OCI-LY7 (cell line): ENCODE measurements around the gene FNDC1.

Experiments used
- CTCF ChIP-seq: fragments of 200-600 bp; sonication (generic); conservative IDR thresholded peaks from 2 replicates; pipeline ENCODE4 v1.5.1; 2014; ENCODE audit warnings: mild to moderate bottlenecking, antibody characterized with exemption, low read length, moderate library complexity, mixed read lengths
- EZH2phosphoT487 ChIP-seq: fragments of 200-600 bp; sonication (generic); IDR thresholded peaks from 2 replicates; pipeline ENCODE4 v1.6.1; 2018; ENCODE audit warnings: low read depth, borderline replicate concordance, mild to moderate bottlenecking, mixed run types, antibody characterized with exemption, low read length, moderate library complexity, mixed read lengths

GRCh38 chr6:159249128-159249527 lies 79.9 kb downstream of the FNDC1 start:
- TF ChIP-seq CTCF (no peak), EZH2phosphoT487 (no peak)
